Measurements from ENCODE around the gene EFHD2.

EFHD2 gene

GRCh38 chr1:15406614-15407559 lies 2.8 kb upstream of the EFHD2 start:
- DNase-seq (ENCODE audit: low read depth) = no peak
- TF ChIP-seq CTCF (IDR thresholded peaks at IDR 0.05; ENCODE audit: low read depth, low read length, missing control alignments) = no peak
- no peak overlapping the region for H3K4me3 ChIP-seq (ENCODE audit: low read depth, low read length)

GRCh38 chr1:15407580-15407979 lies 2.1 kb upstream of the EFHD2 start:
- H3K4me3 ChIP-seq (ENCODE audit: low read depth, low read length) = no peak overlapping the region
- no peak for DNase-seq (ENCODE audit: low read depth)
- TF ChIP-seq CTCF (IDR thresholded peaks at IDR 0.05; ENCODE audit: low read depth, low read length, missing control alignments) = no peak

GRCh38 chr1:15408890-15409387 lies 749 bp upstream of the EFHD2 start:
- peak overlapping the region; percentile 90 for H3K4me3 ChIP-seq (ENCODE audit: low read depth, low read length)
- TF ChIP-seq CTCF (IDR thresholded peaks at IDR 0.05; ENCODE audit: low read depth, low read length, missing control alignments) = no peak
- DNase-seq (ENCODE audit: low read depth) = no peak

- H3K4me3 ChIP-seq (ENCODE audit: low read depth, low read length) = peak overlapping the region; percentile 90
- DNase-seq (ENCODE audit: low read depth) = no peak
- TF ChIP-seq CTCF (IDR thresholded peaks at IDR 0.05; ENCODE audit: low read depth, low read length, missing control alignments) = no peak
Observed at GRCh38 chr1:15410223-15410883, 665 bp downstream of the EFHD2 start.

- no peak for TF ChIP-seq CTCF (IDR thresholded peaks at IDR 0.05; ENCODE audit: low read depth, low read length, missing control alignments)
- DNase-seq (ENCODE audit: low read depth) = no peak
- H3K4me3 ChIP-seq (ENCODE audit: low read depth, low read length) = peak overlapping the region; percentile 90
Observed at GRCh38 chr1:15410884-15411245, 1.2 kb downstream of the EFHD2 start.

GRCh38 chr1:15411593-15412137 lies 2.0 kb downstream of the EFHD2 start:
- DNase-seq (ENCODE audit: low read depth) = no peak
- peak overlapping the region; percentile 90 for H3K4me3 ChIP-seq (ENCODE audit: low read depth, low read length)
- TF ChIP-seq CTCF (IDR thresholded peaks at IDR 0.05; ENCODE audit: low read depth, low read length, missing control alignments) = no peak

Data from GM12864 (cell line).